Measurements from ENCODE around the gene PES1.
"Not testable (repeated sequence)": the region's sequence is repeated elsewhere in the genome, so short reads cannot be mapped to it uniquely, and the experiment has no call there.

The PES1 gene

DNA sequence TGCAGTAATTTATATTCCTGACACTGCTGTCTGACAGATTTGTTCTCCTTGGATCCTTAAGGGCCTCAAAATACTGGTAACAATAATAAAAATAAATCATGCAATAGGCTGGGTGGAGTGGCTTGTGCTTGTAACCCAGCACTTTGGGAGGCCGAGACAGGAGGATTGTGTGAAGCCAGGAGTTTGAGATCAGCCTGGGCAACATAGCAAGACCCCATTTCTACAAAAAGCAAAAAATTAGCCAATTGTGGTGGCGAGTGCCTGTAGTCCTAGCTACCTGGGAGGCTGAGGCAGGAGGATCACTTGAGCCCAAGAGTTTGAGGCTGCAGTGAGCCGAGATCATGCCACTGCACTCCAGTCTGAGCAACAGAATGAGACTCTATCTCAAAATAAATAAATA is 39.9 kb downstream of the PES1 start:
- DNase-seq = not testable (repeated sequence)

DNA sequence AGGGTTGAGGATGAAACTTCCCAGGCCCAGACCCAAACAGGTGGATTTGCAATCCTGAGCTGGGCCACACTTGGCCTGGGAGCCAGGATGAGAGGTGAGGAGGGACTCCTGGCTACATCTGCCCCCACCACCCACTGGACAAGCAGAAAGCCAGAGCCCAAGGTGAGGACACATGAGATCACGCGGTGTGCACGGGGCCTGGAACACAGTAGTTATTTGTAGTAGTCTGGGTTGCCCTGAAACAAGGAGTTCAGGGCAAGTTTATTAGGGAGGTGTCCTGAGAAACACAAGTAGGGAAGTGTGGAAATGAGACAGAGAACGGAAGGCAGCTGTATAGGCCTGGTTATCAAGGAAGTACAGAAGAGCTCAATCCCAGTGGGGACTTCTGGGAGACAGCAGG is 44.5 kb downstream of the PES1 start:
- DNase-seq = no peak

DNA sequence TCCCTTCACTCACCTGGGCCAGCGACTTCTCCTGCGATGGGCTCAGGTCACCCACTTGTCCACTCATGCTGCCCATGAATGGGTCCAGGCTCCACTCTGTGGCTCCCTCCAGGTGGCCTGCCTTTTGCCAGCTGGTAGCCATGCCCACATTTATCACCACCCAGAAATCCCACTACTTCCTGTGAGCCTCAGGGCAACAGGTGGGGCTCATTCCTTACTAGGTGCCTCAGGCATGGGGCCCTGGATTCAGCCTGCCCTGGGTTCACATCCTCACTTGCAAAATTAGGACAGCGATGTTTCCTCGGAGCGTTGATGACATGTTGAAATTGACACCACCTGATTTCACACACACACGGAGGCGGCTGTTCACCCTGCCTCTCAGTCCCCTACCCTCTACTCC is 45.1 kb downstream of the PES1 start, which contains the start of gene SEC14L6:
Gene SEC14L6, minus strand, starts transcription at position 126 of the 400 bp plus-strand sequence. Its CDS starts 59 bp downstream, at position 67.
- no peak for DNase-seq

DNA sequence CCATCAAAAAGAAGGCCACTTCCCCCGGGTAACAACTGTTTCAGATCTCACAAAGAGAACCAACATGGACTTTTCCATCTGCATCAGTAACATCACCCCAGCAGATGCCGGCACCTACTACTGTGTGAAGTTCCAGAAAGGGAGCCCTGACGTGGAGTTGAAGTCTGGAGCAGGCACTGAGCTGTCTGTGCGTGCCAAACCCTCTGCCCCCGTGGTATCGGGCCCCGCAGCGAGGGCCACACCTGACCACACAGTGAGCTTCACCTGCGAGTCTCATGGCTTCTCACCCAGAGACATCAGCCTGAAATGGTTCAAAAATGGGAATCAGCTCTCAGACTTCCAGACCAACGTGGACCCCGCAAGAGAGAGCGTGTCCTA is 48.9 kb downstream of the PES1 start:
- DNase-seq = no peak

DNA sequence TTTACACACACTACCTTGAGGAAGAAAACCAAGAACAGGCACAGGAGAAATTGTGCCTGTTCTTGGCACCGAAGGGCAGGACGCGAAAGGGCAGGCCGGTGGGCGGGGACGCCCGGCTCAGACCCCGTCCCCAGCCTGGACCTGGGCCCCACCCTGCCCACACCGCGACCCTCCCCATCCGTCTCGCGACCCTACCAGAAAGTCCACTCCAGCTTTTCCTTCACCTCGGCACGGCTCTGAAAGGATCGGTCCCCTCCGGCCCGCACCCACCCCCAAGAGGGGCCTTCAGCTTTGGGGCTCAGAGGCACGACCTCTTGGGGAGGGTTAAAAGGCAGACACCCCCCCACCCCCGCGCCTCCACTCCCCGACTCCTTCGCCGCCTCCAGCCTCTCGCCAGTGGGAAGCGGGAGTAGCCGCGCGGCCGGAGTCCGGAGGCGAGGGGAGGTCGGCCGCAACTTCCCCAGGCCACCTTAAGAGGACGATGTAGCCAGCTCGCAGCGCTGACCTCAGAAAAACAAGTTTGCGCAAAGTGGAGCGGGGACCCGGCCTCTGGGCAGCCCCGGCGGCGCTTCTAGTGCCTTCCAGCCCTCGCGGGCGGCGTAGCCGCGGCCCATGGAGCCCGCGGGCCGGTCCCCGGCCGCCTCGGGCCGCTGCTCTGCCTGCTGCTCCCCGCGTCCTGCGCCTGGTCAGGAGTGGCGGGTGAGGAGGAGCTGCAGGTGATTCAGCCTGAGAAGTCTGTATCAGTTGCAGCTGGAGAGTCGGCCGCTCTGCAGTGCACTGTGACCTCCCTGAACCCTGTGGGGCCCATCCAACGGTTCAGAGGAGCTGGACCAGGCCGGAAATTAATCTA is 49.5 kb downstream of the PES1 start:
- DNase-seq = peak; percentile 11

DNA sequence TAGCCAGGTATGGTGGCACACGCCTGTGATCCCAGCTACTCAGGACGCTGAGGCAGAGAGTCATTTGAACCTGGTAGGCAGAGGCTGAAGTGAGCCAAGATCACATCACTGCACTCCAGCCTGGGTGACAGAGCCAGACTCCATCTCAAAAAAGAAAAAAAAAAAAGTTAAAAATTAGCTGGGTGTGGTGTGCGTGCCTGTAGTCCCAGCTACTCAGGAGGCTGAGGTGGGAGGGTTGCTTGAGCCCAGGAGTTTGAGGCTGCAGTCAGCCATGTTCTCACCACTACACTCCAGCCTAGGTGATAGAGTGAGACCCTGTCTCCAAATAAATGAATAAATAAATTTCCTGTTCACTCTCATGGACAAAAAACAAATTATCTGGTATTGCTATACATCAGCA is 50.2 kb downstream of the PES1 start:
- DNase-seq = not testable (repeated sequence)

DNA sequence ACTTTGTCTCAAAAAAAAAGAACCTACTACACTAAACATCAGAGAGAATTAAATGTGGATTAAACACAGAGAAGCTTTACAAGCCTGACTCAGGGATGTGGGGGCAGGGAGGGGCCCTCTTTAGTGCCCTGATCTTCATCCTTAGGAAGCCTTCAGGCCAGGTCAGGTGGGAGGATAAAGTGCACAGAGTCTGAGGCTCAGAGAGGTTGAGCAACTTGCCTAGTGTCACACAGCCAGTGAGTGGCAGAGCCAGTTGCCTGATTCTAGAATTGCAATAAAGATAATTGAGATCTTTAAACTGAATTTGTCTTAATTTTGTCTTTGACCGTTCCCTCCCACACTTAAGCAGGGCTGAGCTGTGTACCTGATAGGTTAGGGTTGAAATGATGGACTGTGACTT is 52.3 kb downstream of the PES1 start:
- no peak for DNase-seq

DNA sequence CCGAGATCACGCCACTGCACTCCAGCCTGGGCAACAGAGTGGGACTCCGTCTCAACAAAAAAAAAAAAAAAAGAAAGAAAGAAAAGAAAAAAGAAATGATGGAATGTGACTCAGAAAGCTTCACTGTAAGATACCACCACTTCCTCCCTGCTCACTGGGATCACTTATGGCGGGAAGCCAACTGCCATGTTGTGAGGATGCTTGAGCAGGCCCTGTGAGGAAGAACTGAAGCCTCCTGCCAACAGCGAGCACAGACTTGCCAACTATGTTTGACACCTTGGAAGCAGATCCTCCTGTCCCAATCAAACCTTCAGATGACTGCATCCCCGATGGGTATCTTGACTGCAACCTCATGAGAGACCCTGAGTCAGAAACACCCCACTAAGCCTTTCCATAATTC is 53.4 kb downstream of the PES1 start:
- peak; percentile 51 for DNase-seq

DNA sequence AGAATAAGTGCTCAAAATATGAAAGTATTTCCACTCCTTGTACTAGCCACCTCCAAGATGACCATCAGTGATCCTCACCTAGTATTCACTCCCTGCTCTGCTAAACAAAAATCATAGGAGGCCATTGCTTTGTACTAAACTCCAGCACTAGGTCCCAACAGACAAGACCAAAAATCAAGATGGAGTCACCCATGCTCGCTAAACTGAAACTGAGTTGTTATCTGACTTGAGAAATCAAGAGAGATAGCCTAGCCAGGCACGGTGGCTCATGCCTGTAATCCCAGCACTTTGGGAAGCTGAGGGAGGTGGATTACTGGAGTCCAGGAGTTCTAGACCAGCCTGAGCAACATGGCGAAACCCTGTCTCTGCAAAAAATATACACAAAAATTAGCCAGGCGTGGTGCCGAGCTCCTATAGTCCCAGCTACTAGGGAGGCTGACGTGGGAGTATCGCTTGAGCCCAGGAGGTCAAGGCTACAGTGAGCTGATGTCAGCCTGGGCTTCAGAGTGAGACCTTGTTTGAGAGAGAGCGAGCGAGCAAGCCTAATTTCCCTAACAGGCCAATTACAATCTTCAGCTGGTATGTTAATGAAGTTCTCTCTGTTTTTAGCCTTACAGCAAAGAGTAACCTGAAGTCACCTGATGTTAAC is 54.5 kb downstream of the PES1 start:
- no peak for DNase-seq

DNA sequence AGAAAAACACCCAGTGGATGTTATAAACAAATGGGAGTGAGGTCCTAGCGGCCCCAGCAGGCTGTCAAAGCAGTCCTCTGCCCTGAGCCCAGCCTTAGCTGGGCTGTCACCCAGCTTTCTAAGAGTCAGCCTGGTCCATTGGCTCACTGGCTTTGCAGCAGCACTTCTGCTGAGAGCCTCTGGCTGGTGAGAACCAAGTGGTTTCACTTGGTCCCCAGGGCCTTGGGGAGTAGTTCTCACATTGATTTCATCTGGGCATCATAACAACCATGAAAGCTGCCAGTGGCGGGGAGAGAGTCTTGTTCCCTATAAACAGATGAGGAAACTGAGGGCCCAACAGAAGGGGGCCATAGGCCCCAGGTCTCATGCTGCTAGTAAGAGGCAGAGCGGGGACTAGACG is 56.5 kb downstream of the PES1 start:
- DNase-seq = no peak

DNA sequence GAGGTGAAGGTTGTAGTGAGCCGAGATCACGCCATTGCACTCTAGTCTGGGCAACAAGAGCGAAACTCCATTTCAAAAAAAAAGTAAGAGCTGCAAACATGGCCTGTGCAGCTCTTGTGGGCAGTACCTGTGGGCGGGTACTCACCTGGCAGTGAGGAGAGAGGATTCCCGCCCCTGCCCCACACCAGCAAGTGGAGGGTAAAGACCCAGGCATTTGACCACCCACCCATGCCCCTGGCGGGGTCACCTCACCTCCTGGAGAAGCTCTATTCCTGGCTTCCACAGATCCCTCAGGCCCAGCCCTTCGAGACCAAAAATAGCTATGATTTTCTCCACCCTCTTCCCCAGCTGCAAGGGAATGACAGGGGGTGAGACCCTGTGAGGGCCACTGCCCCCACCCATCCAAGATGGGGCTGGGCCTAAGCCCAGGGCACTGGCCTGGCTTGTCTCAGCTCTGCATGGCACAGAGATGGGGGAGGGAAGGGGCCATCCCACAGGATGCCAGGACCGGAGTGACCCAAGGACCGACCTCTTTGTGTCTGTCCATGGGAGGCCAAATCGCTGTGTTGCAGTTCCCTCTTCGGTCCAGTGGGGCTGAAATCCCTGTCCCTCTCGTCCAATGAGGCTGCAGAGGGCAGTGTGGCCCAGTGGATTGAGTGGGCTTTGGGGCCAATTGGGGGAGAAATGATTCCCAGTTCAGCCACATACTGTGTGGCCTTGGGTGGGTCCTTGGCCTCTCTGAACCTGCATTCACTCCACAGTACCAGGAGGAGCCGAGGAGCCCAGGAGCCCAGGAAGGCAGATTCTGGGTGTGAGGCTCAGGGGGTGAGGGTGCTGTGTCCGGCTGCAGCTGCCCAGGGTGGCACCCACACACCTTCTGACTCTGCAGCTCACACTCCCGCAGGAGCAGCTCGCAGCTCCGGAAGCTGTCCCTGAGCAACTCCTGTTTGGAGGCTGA is 59.8 kb downstream of the PES1 start:
- no peak for DNase-seq

DNA sequence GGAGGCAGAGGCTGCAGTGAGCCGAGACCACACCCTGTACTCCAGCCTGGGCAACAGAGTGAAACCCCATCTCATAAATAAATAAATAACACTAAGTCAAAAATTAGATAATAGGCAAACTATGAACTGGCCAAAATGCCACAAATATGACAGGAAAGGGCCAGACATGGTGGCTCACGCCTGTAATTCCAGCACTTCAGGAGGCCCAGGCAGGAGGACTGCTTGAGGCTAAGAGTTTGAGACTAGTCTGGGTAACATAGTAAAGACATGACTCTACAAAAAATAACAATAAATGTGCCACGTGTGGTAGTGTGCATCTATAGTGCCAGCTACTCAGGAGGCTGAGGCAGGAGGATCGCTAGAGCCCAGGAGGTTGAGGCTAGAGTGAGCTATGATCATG is 65.1 kb downstream of the PES1 start:
- no peak for DNase-seq

All from EL (cell line).